ENCODE data around the gene GLI3.
"Not testable (repeated sequence)": the region's sequence is repeated elsewhere in the genome, so short reads cannot be mapped to it uniquely, and the experiment has no call there.

GLI3 gene

DNA sequence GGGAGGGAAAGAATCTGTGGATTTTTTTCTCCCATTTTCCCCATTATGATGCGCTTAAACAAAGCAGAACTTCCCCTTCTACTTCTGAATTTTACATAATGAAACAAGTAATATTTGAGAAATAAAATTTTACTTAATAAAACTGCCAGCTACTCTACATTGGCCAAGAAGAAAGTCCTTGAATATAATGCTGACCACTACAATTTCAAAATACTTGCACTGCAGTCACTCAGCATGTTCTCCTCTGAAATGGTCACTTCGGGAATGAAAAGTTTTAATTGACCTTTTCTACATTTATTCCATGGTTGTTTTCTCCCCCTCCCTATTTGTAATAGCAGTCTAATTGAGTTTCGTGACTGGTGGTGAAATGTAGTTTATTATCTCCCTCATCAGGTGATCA is 23.9 kb downstream of the GLI3 start:
- in situ Hi-C loops (cut with HindIII; ENCODE audit: low sequenced_read_pairs): no loop called here

DNA sequence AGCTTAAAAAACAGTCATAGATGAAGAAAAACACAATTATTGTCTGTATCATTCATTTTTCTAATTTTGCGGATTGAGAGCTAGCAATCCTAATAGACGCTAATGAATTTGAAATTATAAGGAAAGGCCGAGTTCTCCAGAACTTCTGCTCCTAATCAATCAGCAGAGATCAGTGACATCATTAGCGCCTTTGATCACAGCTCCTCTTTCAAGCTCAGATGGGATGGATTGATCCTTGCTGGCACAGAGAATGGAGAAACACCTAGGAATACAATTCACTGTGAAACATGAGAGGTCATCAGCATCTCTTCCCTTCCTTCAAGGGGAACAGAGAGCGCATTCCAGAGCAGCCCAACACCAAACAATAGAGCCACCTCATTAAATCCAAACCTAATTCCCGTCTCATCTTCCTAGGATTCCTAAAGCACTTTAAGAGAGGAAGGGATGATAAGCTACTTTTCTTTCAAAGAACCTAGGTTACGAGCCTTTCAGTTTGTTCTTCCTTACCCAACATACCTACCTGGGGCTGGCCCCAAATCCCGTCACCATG is 24.4 kb downstream of the GLI3 start:
- in situ Hi-C loops (cut with HindIII; ENCODE audit: low sequenced_read_pairs): no loop called here

DNA sequence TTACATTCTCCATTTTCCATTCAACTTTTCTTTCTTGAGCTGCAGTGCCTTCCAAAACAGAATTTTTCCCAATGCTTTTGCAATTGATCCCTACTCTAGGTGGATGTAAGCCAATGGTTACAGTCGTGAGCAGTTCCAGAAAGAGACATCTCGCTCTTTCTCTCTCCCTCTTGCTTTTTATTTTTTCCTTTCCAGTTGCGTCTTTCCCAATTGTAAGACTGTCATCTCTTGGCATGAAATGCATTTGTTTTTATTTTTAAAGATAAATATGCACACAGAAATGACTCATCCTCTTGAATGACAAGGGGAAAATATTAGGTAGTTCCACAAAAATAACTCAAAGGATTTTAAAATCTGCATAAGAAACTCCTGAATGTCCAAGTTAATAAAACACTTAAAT is 25.1 kb downstream of the GLI3 start:
- in situ Hi-C loops (cut with HindIII; ENCODE audit: low sequenced_read_pairs): no loop called here

DNA sequence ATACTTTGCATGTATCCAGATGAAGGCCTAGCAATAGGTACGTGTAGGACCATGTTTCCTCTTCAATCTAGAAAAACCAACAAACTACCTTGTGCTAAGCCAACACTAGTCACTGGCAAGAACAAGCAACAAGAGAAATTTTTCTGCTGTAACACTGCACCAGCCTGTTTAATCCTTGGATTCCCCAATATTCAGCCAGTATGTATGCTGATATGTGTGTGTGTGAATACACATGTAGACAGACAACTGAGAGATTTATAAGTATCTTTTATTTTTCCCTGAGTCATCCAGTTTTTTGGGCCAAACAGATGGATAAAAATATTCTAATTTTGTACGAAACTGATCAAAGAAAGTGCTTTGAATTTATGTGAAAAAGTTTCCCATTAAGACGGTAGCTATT is 26.2 kb downstream of the GLI3 start:
- in situ Hi-C loops (cut with HindIII; ENCODE audit: low sequenced_read_pairs): no loop called here

DNA sequence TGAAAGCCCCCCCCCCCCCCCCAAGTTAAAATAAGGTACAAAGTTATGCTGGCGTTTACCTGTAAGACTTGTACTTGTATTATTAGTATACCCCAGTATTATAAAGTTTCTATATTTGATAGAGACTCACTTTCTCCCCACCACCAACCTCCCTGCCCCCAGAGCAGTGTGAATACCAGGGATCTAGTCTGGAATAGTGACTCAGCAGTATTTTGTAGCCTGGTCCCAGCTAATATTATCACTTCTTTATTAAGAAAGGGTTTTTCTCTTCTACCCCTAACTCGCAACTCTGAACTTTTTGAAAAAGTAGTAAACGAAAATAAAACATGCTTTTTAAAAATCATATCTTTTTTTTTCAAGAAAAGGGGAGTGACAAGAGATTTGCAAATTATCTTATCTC is 26.7 kb downstream of the GLI3 start:
- in situ Hi-C loops (cut with HindIII; ENCODE audit: low sequenced_read_pairs): no loop called here

DNA sequence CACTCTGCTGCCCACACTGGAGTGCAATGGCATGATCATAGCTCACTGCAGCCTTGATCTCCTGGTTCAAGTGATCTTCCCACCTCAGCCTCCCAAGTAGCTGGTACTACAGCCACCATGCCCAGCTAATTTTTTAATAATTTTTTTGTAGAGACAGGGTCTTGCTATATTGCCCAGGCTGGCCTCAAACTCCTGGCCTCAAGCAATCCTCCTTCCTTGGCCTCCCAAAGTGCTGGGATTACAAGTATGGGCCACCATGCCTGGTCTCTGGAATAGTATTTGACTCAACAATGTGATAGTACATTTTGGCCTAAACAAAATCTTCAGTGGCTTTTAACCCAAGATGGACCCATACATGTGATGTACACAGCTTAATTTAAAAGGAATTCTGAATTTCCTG is 27.9 kb downstream of the GLI3 start:
- in situ Hi-C loops (cut with HindIII; ENCODE audit: low sequenced_read_pairs): not testable (repeated sequence)

DNA sequence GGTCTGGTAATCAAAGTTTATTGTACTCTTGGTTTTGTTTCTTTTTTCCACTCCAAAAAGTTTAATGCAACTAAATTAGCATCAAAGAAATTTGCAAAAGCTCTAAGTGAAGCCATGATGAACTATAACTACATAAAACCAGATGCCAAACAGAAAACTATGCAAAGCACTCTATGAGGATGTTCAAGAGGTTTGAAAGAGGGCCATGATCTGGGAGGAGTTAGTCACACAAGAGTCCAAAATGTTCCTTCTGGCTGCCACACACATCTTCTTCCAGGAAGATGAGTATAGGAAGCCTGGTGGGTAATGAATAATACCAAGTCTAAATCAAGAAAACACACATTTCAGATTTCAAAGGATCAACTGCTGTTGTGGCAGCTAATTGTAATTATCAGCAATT is 28.4 kb downstream of the GLI3 start:
- in situ Hi-C loops (cut with HindIII; ENCODE audit: low sequenced_read_pairs): no loop called here

DNA sequence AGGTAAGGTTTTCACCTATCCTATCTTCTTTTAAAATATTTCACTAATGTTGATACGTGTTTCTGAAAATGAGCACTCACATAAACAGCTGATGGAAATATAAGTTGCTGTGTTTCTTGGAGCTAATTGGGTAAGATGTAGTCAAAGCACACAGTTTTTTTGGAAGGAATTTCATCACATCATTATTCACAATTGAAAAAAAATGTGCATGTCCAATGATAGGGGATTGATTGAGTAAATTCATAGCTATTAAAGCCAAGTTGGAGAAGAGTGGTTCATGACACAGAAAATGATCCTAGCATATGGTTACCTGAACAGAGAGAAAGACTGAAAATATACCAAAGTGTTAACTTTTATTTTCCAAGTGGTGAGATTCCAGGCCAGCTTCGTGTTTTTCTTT is 29.6 kb downstream of the GLI3 start:
- in situ Hi-C loops (cut with HindIII; ENCODE audit: low sequenced_read_pairs): no loop called here

DNA sequence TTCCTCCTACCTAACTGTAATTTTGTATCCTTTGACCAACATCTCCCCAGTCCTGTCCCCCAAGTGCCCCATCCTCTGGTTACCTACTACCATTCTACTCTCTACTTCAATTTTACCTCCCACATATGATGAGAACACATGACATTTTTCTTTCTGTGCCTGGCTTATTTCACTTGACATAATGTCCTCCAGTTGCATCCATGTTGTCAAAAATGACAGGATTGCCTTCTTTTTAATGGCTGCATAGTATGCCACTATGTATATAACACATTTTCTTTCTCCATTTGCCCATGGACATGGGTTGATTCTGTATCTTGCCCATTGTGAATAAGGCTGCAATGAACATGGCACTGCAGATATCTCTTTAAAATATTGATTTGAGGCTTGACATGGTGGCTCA is 33.7 kb downstream of the GLI3 start:
- in situ Hi-C loops (cut with HindIII; ENCODE audit: low sequenced_read_pairs): no loop called here

DNA sequence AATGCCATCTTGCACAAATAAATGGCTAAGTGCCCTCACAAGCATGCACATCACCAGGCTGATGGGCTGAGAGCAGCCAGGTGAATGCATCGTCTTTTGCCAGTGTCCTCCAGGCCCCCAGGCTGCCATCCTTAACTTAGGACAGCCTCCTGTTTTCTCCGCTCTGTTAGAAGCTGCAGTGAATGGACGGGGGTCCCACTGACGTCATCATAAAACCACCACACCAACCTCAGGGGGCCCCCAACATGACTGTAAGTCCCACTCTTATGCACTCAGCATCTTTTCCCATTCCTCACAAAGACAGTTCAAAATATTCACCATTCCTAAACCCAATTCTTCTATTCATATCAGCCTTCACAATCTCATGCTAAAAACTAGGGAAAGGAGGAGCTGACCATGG is 34.4 kb downstream of the GLI3 start:
- in situ Hi-C loops (cut with HindIII; ENCODE audit: low sequenced_read_pairs): no loop called here

DNA sequence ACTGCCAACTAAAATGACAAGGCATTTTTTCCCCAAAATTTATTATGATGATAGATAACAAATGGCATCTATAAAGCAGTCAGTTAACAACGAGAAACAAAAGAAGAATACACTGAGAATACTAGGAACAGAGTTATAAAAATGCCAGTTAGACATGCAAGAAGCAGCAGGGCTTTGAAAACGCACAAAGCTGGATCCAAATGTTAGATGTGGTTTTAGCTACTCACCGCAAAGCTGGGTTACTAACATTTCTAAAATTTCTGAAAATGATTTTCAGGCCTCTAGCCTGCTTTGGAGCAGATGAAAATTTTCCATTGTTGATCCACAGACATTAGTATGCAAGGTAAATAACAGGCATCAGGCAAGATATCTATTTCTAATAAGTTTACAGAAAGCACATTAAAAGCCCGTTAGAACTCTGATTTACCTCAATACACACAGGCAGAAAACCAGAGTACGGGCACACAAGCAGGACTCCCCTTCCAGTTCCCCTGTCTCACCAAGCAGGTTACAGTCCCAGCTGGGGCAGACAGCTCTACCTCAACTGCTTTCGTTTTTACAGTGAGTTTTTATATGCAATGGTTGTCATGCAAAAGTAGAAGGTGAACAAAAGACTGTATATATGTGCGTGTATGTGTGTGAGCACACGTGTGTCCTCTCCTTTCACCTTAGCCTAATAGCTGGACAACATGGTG is 37.9 kb downstream of the GLI3 start:
- in situ Hi-C loops (cut with HindIII; ENCODE audit: low sequenced_read_pairs): no loop called here

DNA sequence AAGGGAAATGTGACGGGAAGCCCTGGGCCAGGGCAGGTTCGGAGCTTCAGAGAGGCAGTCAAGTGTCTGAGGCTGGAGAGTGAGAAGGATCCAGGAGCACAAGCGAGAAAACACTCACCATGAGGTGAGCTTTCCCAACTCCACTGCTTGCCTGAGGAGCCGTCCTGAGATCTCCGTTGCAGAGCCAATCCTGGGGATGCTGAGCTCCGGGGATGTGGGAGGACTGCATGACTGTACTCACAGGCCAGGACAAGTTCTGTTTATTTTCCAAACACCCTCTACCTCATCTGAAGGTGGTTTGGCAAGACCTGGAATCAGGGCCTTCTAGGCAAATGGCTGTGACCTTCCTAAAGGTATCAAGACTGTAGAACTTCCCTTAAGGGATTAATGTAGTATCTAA is 38.7 kb downstream of the GLI3 start:
- in situ Hi-C loops (cut with HindIII; ENCODE audit: low sequenced_read_pairs): no loop called here

DNA sequence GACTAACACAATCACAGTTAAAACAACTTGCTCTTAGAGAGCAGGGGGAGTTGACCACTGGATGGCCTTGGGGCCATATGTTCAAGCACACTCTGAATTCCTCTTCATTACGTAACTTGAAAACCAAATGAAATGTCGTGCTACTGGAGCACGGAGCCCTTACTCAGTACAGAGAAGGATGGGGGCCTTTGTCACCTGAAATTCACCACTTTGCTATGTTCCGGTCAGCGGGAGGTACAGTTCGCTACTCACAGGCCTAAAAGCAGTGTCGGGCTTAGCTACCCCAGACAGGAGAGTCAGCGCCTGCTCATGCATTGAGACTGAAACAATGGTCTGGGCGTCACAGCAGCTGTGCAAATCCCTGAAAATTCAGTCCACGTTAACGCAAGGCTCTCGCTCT is 39.6 kb downstream of the GLI3 start:
- in situ Hi-C loops (cut with HindIII; ENCODE audit: low sequenced_read_pairs): no loop called here

DNA sequence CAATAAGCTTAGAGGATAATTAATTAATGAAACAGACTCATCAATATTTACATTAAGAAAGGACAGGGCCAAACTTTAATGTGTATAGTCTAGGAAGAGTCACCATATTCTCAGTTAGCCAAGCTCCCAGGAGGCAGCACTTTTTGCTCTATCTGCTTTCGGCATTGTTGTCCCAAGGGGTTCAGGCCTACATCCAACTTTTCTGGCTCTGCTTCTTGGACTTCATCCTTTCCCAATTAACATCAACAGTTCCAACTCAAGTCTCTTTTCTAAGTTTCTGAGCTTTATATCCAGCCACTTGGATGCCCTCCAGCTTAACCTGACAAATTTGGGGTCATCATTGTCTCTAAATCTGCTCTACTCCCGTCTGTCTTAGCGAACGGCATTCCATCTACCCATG is 42.8 kb downstream of the GLI3 start:
- in situ Hi-C loops (cut with HindIII; ENCODE audit: low sequenced_read_pairs): loop anchor here (5.0 kb wide), 1 partner anchor 38 kb away; no protein-coding TSS in a partner anchor

DNA sequence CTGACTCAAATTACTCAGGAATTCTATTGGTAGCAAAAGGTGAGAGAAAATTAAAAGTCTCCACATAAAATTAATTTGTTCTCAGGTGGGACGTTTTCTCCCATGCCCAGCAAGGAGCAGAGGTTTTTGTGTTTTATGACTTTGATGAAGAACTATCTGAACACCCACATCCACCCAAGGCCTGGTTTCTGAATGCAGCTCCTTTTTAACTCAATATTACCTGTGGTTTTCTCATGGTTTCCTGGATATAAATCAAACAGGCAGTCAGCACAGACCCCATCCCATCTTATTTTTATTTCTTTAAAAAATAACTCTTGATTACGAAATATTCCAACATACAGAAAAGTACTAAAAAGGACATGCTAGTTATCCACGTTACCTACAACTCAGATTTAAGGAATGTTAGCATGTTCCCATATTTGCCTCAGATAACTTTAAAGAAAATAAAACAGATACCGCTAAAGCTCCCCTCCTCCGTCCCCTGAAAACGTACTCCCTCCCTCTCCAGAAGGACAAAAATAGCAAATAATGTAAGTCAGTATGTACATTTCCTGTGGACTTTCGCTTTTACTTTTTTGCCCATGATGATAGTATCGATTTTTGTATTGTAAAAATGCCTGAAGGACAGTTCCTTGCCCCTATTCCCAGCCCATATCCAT is 43.4 kb downstream of the GLI3 start:
- in situ Hi-C loops (cut with HindIII; ENCODE audit: low sequenced_read_pairs): loop anchor here (5.0 kb wide), 1 partner anchor 39 kb away; no protein-coding TSS in a partner anchor

DNA sequence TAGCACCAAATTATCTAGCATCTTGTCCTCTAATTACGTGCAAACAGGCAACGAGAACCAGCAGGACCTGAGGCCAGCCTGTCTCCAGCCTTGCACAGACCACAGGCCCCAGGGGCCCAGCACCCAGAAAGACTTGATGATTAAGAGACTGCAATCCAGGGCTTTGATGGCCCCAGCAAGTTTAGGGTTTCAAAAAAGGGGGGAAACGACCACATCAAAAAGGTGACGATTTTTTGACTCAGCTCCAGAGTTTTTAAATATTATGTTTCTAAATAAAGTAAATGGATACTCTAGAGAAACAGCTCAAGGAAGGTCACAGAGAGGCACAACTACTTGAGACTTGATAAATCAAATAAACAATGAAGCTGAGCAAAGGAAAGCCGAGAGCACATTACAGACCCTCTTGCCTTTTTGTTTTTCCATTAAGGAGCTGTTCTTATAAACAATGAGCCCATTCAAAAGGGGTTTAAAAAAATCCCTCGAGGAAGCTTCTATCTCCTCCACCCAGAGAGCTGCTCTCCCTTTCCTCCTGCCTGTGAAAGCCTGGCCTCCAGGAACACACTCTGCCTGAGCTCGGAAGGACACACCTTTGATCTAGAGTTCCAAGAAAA is 44.1 kb downstream of the GLI3 start:
- in situ Hi-C loops (cut with HindIII; ENCODE audit: low sequenced_read_pairs): loop anchor here (5.0 kb wide), 1 partner anchor 39 kb away; no protein-coding TSS in a partner anchor

DNA sequence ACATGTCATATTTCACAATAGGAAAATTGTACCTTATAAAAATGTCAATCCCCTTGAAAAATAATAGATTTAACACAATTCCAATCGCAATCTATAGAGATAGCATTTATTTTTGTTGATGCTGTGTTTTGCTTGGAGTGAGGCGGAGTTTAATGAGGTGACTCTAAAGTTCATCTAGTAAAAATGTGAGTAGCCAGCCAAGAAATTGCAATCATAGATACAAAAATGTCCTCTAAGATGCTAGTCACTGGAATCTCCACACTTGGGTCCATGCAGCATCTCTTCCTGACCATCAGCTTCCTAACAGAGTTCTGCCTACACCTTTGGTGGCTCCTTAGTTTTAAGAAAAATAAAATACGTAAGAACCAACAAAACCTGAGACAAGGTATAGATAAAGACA is 44.9 kb downstream of the GLI3 start:
- in situ Hi-C loops (cut with HindIII; ENCODE audit: low sequenced_read_pairs): loop anchor here (5.0 kb wide), 1 partner anchor 40 kb away; no protein-coding TSS in a partner anchor

DNA sequence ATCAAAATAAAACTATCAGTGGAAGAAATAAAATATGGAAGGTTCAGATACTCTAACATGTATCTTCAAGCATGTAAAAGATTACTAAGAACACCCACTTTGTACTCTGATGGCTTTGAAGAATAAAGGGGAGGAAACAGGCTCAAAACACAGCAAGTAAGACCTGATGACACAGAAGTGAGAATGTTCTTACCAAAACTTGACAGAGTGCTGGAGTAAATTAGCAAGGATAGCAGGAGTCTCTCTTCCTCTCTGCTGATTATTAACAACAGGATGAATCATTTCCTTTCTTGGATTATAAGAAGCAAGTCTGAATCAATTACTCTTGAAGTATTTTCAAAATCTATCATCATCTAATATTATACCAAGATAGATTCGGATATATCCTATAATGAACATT is 47.5 kb downstream of the GLI3 start:
- in situ Hi-C loops (cut with HindIII; ENCODE audit: low sequenced_read_pairs): no loop called here

DNA sequence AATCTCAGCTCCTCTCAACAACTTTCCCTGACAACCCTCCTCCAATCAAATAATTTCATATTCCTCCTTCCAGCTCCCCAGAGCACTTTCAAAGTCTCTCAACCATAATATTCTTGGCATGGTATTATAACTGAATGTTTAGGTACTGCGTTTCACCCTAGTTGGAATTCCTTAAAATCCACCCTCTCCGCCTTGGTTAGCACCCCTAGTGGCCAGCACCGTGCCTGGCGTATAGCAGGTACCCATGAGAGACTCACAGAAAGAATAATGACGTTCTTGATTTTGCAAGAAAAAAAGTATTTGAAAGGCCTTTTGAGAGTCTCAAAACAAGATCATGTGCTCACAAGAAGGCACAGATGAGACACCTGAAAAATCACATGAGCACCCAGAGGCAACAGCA is 50.9 kb downstream of the GLI3 start:
- in situ Hi-C loops (cut with HindIII; ENCODE audit: low sequenced_read_pairs): no loop called here

DNA sequence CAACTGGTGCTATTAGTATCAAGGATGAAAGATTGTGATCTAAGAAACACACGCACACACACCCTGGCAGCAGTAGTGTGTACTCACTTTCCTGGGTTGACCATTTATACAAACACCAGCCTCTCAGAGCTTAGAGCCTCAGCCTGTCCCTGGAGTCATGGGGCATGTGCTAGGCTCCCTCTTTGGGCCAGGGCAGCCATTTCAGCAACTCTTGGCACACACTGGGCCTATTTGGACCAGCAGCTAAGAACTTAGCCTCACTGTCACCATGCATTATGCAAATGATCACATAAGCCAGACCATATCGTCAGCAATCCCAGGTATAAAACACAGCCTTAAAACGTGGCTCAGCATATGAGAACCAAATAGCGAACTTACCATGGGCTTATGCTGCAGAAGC is 51.3 kb downstream of the GLI3 start:
- in situ Hi-C loops (cut with HindIII; ENCODE audit: low sequenced_read_pairs): no loop called here

DNA sequence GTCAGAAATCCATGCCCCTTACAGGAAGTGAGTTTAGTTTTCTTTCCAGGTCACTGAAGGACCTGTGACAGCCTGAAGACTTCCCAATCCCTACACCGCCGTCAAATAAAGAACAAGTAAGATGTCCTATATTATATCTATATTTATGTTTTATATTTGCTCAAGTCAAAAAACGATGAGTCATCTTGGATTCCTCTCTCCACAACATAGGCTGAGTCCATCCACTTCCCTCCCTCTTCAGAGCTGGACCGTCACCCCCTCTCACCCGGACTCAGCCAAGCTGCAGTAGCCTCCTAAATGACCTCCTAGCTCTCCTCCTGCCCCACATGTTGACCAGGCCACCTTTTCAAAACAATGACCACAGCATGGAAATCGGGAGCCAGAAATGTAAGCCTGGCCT is 53.5 kb downstream of the GLI3 start:
- in situ Hi-C loops (cut with HindIII; ENCODE audit: low sequenced_read_pairs): no loop called here

DNA sequence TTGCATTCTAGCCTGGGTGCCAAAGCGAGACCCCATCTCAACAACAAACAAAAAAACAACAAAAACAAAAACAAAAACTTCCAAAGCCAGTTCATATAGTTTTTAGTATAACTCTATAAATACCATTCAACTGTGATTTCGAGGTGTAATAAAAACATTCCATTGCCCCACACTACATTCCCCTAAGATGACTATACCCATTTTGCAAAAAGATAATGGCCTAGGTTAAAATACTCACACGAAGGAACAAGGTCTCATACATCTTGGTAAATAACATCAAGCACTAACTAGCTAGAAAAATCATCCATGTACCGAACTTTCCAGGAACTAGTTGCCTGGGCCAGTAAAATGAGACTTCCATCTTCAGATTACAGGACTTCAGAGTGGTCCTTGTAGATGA is 55.4 kb downstream of the GLI3 start:
- in situ Hi-C loops (cut with HindIII; ENCODE audit: low sequenced_read_pairs): no loop called here

Data from endothelial cell of hepatic sinusoid (primary cell).